Kidney glomerular epithelial cell (primary cell): ENCODE data around the gene TMEM151B.
A peak's percentile ranks its signal among the peaks of the same experiment; 100 is the strongest.

Experiments used
- DNase-seq: peaks from one replicate; lab custom pipeline; 2025; lab: John Stamatoyannopoulos, UW

Gene TMEM151B

DNA sequence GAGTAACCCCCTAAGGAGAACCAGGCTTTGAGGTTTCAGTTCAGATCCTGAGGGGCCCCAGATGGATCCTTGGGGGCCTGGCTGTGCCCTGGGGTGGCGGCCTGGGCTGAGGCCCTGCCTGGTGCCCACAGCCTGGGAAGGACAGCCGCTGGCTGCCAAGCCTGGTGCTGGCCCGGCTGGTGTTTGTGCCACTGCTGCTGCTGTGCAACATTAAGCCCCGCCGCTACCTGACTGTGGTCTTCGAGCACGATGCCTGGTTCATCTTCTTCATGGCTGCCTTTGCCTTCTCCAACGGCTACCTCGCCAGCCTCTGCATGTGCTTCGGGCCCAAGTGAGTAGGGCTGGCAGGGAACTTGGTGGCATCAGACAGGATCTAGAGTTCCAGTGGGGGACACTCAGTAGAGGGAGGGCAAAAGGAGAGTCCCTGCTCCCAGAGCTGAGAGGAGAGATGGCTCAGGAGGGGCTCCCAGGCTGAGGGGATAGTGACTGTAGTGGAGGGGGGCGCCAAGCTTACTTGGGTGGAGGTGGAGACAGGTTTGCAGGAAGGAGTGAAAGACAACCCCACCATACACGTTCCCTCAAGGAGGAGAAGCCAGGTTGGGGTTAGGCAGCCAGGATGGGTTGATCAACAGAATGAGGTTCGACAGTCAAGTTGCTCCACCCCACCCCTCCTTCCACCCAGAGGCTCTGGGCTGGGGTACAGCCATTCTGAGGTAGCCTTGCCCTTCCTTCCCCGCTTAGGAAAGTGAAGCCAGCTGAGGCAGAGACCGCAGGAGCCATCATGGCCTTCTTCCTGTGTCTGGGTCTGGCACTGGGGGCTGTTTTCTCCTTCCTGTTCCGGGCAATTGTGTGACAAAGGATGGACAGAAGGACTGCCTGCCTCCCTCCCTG lies 37.3 kb upstream of the TMEM151B start:
- no peak for DNase-seq

DNA sequence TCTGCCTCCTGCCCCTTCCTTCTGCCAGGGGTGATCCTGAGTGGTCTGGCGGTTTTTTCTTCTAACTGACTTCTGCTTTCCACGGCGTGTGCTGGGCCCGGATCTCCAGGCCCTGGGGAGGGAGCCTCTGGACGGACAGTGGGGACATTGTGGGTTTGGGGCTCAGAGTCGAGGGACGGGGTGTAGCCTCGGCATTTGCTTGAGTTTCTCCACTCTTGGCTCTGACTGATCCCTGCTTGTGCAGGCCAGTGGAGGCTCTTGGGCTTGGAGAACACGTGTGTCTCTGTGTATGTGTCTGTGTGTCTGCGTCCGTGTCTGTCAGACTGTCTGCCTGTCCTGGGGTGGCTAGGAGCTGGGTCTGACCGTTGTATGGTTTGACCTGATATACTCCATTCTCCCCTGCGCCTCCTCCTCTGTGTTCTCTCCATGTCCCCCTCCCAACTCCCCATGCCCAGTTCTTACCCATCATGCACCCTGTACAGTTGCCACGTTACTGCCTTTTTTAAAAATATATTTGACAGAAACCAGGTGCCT lies 36.6 kb upstream of the TMEM151B start:
- no peak for DNase-seq

DNA sequence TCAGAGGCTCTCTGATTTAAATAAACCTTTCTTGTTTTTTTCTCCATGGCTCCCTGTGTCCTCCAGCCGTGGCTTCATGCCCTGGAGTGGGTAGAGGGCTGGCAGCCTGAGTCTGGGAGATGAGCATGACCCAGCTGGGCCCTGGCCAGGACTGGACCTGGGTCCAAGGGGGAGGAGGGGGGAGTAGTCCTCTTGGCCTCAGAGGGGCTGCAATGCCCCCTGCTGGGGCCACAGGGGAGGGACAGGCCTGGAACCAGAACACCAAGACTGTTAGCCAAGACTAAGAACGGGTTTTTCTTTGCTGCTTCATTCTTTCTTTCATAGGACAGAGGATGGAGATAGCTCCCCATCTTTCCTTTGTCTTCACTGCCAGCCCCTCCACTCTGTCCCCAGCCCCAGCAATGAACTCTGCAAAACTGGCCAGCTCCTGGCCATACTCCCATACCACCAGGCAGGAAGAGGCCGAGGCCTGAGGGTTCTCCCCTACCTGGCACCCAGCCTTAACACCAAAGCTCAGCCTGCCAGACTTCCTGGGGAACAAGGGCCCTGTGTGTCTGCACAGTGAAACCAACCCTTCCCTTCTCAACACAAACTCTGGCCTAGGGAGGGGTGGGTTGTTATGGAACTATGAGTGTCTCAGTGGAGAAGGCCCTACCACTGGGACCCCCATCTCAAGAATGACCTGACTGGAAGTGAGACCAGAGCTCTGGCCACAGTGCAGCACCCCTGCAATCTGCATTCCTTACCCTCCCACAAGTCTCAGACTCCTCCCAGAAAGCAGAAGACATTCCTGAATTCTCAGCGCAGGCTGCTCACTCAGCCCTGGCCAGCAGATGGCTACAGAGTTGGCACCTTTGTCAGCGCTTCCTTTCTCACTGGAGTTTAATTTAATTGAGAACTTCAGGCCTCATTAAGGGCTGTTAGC lies 35.9 kb upstream of the TMEM151B start:
- DNase-seq: peak; percentile 86

DNA sequence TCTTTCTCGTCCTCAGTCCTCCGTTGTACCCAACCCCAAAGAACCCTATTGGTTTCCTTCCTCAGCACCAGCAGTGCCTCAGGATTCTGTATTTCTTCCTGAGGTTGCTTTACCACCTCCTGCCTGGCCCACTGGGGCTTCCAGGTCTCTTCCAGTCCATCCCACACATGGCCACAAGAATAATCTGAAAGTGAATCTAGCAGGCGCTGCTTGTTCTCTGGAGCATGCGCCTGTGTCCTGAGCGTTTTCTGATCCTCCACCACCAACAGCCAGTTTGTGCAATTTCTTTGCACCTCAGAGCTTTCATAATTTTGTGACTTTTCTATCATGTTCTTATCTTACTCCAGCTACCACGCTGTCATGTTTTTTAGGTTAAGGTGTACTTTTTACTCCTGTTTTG lies 35.0 kb upstream of the TMEM151B start:
- DNase-seq: no peak

DNA sequence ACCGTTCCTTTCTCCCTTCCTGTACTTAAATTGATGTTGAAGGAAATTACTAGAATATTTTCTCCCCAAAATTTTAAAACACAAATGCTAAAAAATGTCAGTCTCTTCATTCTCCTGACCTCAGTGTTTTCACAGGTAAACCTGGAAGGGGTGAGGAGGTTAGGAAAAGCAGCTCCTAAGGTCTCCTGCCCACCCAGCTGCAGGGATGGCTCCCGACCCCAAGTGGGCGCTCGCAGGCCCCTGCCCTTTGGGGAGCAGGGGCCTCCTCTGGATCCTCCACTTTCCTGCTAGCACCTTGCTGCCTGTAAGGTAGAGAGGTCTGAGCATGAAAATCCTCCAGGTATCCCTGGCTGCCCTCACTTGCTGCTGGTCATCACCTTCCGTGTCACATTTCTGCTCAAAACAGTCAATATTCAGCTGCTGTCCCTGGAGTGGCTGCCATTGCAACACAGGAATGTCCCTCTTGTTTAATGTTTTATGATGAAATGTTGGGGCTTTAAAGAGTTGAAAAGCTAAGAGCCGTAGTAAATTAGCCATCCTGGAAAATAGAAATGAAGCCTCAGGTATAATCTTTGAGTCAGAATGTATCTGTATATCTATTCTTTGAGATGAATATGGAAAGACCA lies 34.2 kb upstream of the TMEM151B start:
- DNase-seq: no peak

DNA sequence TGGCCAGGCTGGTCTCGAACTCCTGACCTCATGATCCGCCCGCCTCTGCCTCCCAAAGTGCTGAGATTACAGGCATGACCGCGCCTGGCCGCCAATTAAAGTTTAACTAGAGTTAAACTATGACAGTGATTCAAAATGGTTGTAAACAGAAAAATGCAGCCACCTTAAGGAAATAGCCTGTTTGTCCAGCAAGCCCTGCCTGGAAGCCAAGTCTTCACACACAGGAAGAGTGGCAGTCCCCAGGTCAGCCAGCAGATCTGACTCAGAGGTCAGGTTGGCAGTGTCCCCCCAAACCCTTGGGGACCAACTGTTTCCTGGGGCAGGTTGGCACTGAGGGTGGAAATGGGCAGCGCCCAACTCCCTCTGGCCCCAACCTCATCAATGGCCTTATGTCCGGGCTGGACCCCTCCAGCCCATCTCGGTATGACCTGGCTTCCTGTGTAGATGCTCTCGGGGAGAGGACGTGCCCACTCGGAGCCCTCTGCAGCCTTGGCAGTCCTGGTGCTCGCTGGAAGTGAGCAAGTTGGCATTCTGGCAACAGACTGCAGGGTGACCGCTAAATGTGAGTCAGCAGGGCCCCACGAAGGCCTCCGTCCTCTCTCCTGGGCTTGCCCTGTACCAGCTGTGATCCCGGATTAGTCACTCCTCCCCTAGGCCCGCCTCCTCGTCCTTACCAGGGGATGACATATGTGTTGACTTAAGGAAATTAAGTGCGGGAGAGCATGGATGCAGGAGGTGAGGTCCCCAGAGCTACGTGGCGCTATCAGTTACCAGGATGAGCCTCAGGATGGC lies 33.0 kb upstream of the TMEM151B start:
- peak; percentile 96 for DNase-seq

DNA sequence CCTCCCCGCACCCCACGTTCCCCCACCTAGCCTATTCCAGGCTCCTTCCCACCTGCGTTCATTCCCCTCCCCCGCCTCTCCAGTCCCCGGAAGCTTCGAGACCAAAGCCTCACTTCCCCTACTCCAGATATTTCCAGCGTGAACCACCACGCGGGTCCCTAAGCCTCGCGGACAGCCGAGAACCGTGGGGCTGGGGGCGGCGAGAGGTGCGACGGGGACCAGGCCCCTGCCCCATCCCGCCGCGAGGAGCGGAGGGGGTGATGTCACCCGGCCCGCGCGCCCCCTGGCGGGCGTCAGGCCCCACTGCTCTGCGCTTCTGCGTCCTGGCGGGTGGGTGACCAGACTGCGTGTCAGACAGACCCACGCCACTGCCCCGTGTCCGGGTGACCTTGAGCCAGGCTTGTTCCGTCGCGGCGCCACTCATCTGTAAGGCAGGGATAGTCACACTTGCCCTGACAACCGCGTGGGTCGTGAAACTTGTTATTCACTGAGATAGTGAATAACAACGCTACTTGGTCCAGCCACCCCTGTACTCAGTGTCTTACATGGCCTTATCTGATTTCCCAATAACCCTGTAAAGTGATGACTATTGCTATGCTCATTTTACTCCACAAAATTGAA lies 32.3 kb upstream of the TMEM151B start:
- DNase-seq: peak; percentile 63

DNA sequence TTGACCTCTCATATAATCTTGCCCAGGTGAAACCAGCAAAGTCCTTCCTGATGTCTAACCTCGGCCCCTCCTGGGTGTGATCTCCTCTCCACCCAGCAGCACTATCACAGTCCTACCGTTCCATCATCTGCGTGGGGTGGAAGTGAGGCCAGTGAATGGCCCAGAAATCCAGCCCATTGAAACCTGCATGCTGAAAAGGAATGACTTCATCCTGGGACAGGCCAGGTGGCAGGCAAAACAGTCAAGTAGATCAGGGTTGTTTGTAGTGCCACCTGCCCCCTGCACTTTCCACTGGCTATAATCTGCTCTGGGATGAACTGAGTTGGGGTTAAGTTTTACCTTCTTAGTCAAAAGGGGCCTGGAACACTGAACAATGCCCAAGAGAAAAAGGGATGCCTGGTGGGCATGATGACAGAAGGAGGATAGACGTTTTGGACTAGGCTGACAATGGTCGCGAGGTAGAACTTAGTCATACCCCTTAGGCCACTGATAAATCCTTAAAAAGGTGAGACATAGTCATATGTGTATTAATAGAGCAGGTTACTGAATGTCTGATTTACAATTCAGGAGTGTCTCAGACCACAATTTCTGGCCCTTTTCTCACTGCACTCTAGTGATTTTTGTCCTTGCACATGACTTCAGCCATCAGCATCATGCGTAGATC lies 31.4 kb upstream of the TMEM151B start:
- no peak for DNase-seq

DNA sequence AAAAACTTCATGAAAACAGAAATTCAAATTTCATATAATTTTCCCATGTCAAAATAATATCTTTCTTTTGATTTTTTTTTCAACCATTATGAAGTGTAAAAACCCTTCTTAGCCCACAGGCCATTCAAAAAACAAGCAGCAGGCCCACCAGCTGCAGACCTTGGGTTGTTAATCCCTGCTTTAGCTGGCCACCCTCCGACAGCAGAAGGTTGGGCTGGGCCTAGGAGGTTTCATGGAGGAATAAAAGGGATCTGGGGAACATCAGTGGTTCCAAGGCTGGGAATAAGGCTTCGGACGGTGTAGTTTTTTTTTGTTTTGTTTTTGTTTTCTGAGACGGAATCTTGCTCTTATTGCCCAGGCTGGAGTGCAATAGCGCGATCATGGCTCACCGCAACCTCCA lies 26.9 kb upstream of the TMEM151B start:
- DNase-seq: no peak

DNA sequence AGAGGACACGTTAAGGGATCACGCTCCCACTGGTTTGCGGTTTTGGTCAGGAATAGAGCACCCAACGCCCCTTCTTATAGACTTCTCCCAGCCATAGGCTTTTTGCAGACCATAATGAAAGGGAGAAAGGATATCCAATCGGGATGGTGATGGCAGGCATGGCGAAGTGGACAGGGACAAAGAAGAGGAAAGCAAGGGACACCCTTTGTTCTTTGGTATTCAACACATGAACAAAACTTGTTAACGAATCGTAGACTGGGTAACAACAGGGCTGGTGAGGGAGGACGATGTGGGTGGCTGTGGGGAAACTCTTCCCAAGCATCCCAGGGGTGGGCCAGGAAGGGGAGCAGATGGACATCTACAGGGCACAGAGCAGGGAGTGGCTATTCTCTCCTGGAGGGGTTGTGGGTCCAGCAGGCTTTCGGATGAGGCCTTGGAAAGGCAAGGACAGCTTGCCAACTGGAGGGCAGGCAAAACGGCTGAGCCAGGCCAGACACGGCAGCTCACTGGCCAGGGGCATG lies 24.8 kb upstream of the TMEM151B start:
- DNase-seq: no peak

DNA sequence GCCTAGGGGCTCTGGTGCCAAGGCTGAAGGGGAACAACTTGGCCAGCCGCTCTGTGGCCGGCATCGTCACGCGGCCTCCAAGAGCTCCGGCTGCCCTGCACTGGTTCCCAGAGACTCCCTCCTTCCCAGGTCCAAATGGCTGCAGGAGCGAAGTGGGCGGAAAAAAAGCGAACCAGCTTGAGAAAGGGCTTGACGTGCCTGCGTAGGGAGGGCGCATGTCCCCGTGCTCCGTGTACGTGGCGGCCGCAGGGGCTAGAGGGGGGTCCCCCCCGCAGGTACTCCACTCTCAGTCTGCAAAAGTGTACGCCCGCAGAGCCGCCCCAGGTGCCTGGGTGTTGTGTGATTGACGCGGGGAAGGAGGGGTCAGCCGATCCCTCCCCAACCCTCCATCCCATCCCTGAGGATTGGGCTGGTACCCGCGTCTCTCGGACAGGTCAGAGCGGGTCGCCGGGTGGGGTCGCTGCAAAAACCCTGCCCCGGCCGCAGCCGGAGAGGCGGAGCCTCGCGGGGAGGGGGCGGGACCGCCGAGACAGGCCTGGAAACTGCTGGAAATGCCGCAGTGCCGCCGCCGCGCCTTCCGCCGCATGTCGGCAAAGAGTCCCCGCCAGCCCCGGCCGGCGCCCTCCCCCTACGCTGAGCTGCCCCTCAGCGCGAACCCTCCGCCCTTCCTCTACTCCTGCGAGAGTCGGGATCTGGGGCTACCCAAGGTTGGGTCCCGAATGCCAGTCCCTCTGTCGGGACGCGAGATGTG lies 24.2 kb upstream of the TMEM151B start:
- DNase-seq: peak; percentile 65

DNA sequence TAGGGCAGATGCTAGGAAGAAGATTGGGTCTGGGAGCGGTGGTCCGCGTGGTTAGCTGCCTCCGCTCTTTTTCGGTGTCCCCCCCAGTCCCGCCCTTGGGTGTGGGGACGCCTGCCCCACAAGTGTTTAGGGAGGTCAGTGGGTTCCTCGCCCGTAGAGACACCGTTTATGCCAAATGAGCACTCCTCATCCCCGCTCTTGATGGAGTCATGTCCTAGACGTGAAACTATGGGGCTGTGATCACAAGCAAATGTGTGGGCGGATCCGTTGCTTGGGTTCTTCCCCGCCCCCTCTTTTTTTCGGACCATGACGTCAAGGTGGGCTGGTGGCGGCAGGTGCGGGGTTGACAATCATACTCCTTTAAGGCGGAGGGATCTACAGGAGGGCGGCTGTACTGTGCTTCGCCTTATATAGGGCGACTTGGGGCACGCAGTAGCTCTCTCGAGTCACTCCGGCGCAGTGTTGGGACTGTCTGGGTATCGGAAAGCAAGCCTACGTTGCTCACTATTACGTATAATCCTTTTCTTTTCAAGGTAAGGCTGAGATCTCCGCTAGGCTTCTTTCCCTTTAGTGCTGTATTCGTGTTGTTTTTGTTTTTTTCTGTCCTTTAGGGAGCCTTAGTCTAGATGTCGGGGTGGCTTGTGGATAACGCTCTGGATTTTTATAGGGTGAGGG lies 23.4 kb upstream of the TMEM151B start, which contains the start of gene HSP90AB1:
TSS of gene HSP90AB1 (plus strand) at position 439 of the 675 bp plus-strand sequence. CDS start 1,529 bp downstream, outside the sequence.
- peak; percentile 97 for DNase-seq

DNA sequence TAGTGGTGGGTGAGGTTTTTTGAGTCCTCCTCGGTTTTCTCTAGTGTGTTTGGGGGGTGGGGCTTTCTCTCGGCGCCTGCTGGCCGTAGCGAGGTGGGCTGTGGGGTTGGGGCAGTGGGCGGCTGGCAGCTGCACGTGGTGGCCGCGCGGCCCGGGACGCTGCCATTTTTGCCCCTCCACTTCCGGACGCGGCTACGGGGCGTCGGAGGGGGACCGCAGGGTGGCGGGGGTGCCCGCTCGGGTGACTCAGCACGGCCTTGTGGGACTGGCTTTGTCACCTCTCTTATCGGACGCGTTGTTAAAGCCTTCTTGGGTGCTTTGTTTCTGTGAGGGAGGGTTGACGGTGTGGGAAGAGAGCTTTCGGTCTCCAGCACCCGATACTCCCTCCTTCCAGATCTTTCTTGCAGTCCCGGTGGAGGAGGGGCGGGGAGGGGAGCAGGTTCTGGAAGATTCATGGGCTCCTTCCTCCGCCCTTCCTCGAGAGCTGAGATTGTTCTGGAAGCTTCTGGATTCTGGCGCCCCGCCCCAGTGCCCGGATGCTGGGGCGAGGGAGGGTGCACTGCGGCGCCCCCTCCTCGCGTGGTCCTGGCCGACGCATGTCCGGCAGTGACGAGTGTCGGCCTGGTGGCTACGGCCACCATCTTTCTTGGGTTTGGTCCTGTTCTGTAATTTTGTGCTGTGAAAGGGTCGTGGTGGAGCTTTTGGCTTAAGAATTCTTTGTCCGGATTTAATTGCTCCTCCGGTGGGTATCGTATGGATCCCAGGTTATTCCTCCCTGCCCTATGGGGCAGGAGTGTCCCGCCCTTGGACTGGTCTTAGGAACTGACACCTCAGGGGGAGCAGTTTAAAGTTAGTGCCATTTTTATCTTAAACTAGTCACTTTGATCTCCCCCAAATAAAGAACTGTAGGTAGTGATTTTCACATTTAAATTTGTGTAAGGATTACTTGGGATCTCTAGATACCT lies 22.6 kb upstream of the TMEM151B start:
- peak; percentile 39 for DNase-seq

DNA sequence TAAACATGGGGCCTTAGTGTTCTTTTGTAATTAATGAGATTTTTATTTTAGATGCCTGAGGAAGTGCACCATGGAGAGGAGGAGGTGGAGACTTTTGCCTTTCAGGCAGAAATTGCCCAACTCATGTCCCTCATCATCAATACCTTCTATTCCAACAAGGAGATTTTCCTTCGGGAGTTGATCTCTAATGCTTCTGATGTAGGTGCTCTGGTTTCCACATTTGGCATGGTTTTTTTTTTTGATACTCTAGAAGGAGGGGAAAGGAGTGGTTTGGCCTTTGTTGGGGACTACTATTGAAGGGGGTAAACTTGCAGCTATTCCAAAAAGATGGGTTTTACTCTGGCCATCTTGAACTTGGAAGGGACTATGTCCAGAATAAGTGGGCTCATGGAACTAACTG lies 21.7 kb upstream of the TMEM151B start:
- no peak for DNase-seq

DNA sequence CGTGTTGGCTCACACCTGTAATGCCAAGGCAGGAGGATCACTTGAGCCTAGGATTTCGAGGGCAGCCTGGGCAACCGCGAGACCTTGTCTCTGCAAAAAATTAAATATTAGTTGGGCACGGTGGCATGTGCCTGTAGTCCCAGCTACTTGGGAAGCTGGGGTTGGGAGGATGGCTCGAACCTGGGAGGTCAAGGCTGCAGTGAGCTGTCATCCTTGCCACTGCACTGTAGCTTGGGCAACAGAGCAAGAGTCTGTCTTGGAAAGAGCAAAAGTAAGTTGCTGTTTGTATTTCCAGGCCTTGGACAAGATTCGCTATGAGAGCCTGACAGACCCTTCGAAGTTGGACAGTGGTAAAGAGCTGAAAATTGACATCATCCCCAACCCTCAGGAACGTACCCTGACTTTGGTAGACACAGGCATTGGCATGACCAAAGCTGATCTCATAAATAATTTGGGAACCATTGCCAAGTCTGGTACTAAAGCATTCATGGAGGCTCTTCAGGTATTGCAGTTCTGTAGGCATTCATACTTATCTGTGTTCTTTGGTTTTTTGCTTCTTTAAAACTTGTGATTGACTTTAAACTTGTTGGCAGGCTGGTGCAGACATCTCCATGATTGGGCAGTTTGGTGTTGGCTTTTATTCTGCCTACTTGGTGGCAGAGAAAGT lies 21.0 kb upstream of the TMEM151B start:
- no peak for DNase-seq

DNA sequence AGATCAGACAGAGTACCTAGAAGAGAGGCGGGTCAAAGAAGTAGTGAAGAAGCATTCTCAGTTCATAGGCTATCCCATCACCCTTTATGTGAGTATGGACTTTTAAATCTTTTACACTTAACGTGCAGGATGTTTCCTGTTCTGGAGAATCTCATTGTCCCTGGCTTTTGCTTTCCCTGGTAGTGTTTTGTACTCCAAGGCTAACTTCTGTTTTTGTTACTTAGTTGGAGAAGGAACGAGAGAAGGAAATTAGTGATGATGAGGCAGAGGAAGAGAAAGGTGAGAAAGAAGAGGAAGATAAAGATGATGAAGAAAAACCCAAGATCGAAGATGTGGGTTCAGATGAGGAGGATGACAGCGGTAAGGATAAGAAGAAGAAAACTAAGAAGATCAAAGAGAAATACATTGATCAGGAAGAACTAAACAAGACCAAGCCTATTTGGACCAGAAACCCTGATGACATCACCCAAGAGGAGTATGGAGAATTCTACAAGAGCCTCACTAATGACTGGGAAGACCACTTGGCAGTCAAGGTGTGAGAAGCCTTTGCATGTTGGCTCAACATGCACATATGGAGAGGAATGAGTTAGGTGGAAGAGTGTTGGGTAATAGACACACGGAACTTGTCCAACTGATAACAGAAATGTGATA lies 20.1 kb upstream of the TMEM151B start:
- DNase-seq: no peak
